VCaP (cell line): ENCODE measurements around the gene THAP10.

ENCODE experiments used
- H3K27ac ChIP-seq: fragments of 450-650 bp; 2 replicates; pipeline ENCODE4 v1.5.1; 2017
- TF ChIP-seq, protein P1 (sequence below): fragments of 450-650 bp; conservative IDR thresholded peaks from 2 replicates; pipeline ENCODE4 v1.5.1; 2017; ENCODE audit warnings: mild to moderate bottlenecking, moderate library complexity

The THAP10 gene

DNA sequence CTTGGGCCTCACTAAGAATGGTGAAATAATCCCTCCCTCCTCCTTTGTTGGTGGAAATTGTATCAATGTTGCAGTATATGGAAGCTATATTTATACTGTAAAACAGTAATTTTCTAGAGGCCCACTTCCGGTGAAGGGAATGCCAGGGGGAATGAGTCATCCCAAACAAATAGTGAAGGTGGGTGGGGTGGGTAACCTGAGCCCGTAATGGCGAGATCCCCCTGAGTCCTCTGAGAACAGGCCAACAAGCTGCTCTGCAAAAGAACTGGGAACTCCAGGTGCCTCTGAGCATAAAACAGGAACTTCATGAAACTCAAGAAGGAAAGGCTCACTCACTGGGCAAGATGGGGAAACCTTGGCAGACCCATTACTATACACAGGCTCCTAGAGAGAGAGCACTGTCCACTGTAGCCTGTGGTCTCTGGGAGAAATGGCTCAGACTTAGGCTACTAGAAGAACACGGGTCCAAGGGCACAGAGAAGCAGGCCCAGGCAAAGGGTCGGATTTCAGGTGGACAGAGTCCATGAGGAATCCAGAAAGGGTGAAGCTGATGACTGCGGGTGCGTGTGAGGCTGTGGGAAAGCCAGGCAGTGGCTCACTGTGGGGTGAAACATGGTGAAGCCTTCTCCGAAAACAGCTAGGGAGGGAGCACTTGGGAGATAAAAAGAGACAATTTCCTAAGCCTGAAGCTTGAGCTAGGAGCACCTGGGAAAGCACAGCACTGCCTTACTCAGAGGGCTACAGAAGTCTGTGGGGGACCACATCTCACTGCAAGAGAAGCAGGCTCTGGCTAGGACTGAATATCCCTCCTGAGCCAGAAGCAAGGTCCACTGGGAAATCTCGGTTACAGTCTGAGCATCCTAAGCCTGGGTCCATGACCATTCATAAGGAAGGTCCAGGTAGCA is 58.1 kb downstream of the THAP10 start:
- TF ChIP-seq, protein P1, sequence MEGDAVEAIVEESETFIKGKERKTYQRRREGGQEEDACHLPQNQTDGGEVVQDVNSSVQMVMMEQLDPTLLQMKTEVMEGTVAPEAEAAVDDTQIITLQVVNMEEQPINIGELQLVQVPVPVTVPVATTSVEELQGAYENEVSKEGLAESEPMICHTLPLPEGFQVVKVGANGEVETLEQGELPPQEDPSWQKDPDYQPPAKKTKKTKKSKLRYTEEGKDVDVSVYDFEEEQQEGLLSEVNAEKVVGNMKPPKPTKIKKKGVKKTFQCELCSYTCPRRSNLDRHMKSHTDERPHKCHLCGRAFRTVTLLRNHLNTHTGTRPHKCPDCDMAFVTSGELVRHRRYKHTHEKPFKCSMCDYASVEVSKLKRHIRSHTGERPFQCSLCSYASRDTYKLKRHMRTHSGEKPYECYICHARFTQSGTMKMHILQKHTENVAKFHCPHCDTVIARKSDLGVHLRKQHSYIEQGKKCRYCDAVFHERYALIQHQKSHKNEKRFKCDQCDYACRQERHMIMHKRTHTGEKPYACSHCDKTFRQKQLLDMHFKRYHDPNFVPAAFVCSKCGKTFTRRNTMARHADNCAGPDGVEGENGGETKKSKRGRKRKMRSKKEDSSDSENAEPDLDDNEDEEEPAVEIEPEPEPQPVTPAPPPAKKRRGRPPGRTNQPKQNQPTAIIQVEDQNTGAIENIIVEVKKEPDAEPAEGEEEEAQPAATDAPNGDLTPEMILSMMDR: no peak
- H3K27ac ChIP-seq: no peak overlapping the region

DNA sequence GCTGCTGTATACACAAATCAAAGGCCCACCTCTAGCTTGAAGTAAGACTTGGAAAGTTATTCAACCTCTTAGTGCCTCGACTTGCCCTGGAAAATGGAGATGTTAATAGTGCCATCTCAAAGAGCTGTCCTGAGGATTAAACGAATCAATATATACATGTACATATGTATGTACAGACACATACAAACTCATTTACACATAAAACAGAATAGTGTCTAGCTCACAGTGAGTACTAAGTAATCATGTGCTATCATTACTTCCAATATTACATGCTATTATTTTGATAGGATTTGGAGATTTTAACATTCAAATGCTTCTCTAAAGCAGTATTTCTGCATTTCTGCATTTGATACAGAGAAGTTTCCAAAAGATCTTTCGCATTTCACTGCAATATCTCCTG is 58.8 kb downstream of the THAP10 start:
- H3K27ac ChIP-seq: no peak overlapping the region
- TF ChIP-seq, protein P1: no peak

DNA sequence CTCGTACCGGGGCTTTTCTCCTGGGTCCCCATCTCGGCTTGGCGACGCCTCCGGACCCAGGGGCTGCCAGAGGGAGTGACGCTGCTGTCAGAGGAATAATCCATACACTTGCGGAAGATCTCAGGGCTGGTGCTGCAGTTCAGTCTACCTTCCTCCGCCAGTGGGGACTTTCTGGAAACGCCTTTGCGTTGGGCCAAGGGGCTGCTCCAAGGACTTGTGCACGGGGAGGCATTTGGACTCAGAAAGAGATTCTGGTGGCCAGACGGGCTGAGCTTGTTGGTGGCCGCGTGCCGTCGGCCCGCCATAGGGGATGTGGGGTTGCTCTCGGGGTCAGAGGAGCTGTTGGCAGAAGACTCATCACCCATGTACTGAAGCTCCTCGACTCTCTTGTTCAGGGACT is 60.1 kb downstream of the THAP10 start:
- H3K27ac ChIP-seq: no peak overlapping the region
- TF ChIP-seq, protein P1: no peak
